HepG2 (cell line): ENCODE results near the gene UBL5. TPM values are rescaled to one million over a fixed set of nuclear protein-coding genes. Genes with fewer than 3 reads are reported as not detected.

ENCODE experiments used
- ATAC-seq: fragments of 200-7000 bp; cut with Tn5 transposase; 3 replicates; pipeline ENCODE4 v1.9.1; 2020; ENCODE audit warnings: mild to moderate bottlenecking, moderate library complexity
- BruUV-seq: library from RNA; stranded (reverse); fragments of 400-500 nt; replicated peaks from 2 replicates; lab custom pipeline; 2021; lab: Mats Ljungman, UMichigan
- CTCF ChIA-PET: fragments of 300-600 bp; formaldehyde crosslinking; extraction: SDS; loops from one replicate; lab custom pipeline; 2021; ENCODE audit warnings: low total read pairs, inconsistent platforms, low intra/inter-chr PET ratio; lab: Yijun Ruan, JAX
- POLR2A ChIA-PET: fragments of 350-600 bp; sonication (Branson Sonifier 250); formaldehyde crosslinking; loops from one replicate; lab custom pipeline; 2020; ENCODE audit warnings: antibody characterized with exemption, inconsistent platforms; lab: Yijun Ruan, JAX
- DNase-seq: peaks from one replicate; pipeline ENCODE4 v3.0.0-alpha.2; 2015; ENCODE audit warnings: low spot score
- FAIRE-seq: peaks from 3 replicates; lab custom pipeline; 2011; peaks lifted over from hg19 to GRCh38; lab: Jason Lieb, UNC
- H2AFZ ChIP-seq: one replicate; pipeline ENCODE4 v1.6.1; 2011; ENCODE audit warnings: low read length, inconsistent platforms
- H3K27ac ChIP-seq: fragments of 300-600 bp; 3 replicates; pipeline ENCODE4 v1.8.0; 2011; ENCODE audit warnings: mixed run types, mild to moderate bottlenecking, mixed read lengths, low read length, inconsistent platforms; ENCODE audit not compliant: insufficient read depth; ENCODE audit errors: extremely low read length
- H3K27me3 ChIP-seq, 2 experiments: fragments of 200-600 bp in 1 of 2; 2 replicates in 1 of 2; 3 replicates in 1 of 2; pipeline versions ENCODE4 v1.6.0 to v1.8.0; 2011; ENCODE audit warnings: low read length in 2 of 2, mild to moderate bottlenecking in 2 of 2, moderate library complexity in 2 of 2, inconsistent platforms in 1 of 2; ENCODE audit not compliant: insufficient read depth in 2 of 2, control insufficient read depth in 1 of 2
- H3K36me3 ChIP-seq, 2 experiments: fragments of 200-600 bp in 1 of 2; replicated peaks in 1 of 2; 2 replicates in 1 of 2; 3 replicates in 1 of 2; pipeline versions ENCODE4 v1.5.1 to v1.8.0; 2011; ENCODE audit warnings: low read length in 2 of 2, inconsistent platforms in 1 of 2; ENCODE audit not compliant: insufficient read depth in 2 of 2, control insufficient read depth in 1 of 2
- H3K4me1 ChIP-seq: 2 replicates; pipeline ENCODE4 v1.5.1; 2012; ENCODE audit warnings: low read length, inconsistent platforms; ENCODE audit not compliant: insufficient read depth
- H3K4me2 ChIP-seq: 2 replicates; pipeline ENCODE4 v1.6.0; 2011; ENCODE audit warnings: low read depth, low read length, inconsistent platforms
- H3K4me3 ChIP-seq, 3 experiments: fragments of 200-600 bp in 1 of 3; sonication (generic), shearing (Covaris generic) in 1 of 3; replicated peaks in 1 of 3; 2 replicates each; pipeline ENCODE4 v1.5.1; 2011 to 2016; ENCODE audit warnings: low read length in 3 of 3, inconsistent platforms in 2 of 3, low read depth in 2 of 3, mild to moderate bottlenecking in 2 of 3, control low read depth in 1 of 3, mixed read lengths in 1 of 3; ENCODE audit not compliant: insufficient read depth in 1 of 3
- H3K79me2 ChIP-seq: one replicate; pipeline ENCODE4 v1.6.1; 2011; ENCODE audit warnings: low read length, inconsistent platforms; ENCODE audit not compliant: insufficient read depth
- H3K9ac ChIP-seq: 2 replicates; pipeline ENCODE4 v1.6.0; 2011; ENCODE audit warnings: mild to moderate bottlenecking, low read depth, low read length, inconsistent platforms; ENCODE audit not compliant: insufficient read depth
- H3K9me3 ChIP-seq: 2 replicates; pipeline ENCODE4 v1.5.1; 2012; ENCODE audit warnings: mild to moderate bottlenecking, low read length
- H4K20me1 ChIP-seq: 2 replicates; pipeline ENCODE4 v1.6.0; 2011; ENCODE audit warnings: inconsistent platforms, mild to moderate bottlenecking, low read length, moderate library complexity; ENCODE audit not compliant: insufficient read depth
- ARID3A ChIP-seq: IDR thresholded peaks from 2 replicates; pipeline ENCODE4 v1.6.1; 2012; ENCODE audit warnings: low read depth, low read length, improper control_type of control experiment
- HMGXB4 ChIP-seq, 2 experiments: sonication (generic) in 1 of 2; formaldehyde crosslinking in 1 of 2; IDR thresholded peaks; 2 replicates each; pipeline versions ENCODE4 v1.4.0 to v1.6.1; 2018 to 2020; ENCODE audit warnings: missing genetic modification reagents in 2 of 2, borderline replicate concordance in 1 of 2, low read depth in 1 of 2, mild to moderate bottlenecking in 1 of 2, missing biosample characterization in 1 of 2
- MAX ChIP-seq: IDR thresholded peaks from 2 replicates; pipeline ENCODE4 v1.6.1; 2012; ENCODE audit warnings: inconsistent platforms
- NFIB ChIP-seq: sonication (generic); formaldehyde crosslinking; IDR thresholded peaks from 2 replicates; pipeline ENCODE4 v1.9.0; 2021; ENCODE audit warnings: missing genetic modification reagents, mild to moderate bottlenecking, borderline replicate concordance
- NR2F2 ChIP-seq: IDR thresholded peaks from 2 replicates; pipeline ENCODE4 v1.6.1; 2012; ENCODE audit warnings: low read depth, inconsistent platforms, borderline replicate concordance
- RFX1 ChIP-seq: fragments of 450-650 bp; IDR thresholded peaks from 2 replicates; pipeline ENCODE4 v1.6.1; 2017
- RFX3 ChIP-seq: IDR thresholded peaks from 2 replicates; pipeline ENCODE4 v1.6.1; 2016; ENCODE audit warnings: missing biosample characterization, missing genetic modification reagents
- ZBTB46 ChIP-seq: sonication (generic); formaldehyde crosslinking; IDR thresholded peaks from 2 replicates; pipeline ENCODE4 v1.4.0; 2020; ENCODE audit warnings: mild to moderate bottlenecking, missing genetic modification reagents, borderline replicate concordance
- ZFP36 ChIP-seq: fragments of 150-350 bp; IDR thresholded peaks from 2 replicates; pipeline ENCODE4 v1.6.1; 2018; ENCODE audit warnings: borderline replicate concordance, low read length, low read depth; ENCODE audit not compliant: partially characterized antibody
- ZNF224 ChIP-seq: sonication (generic); formaldehyde crosslinking; IDR thresholded peaks from 2 replicates; pipeline ENCODE4 v1.5.0; 2020; ENCODE audit warnings: mild to moderate bottlenecking, missing genetic modification reagents
- ZNF33B ChIP-seq: sonication (generic); formaldehyde crosslinking; IDR thresholded peaks from 2 replicates; pipeline ENCODE4 v1.5.1; 2020; ENCODE audit warnings: mild to moderate bottlenecking, missing genetic modification reagents
- ZNF746 ChIP-seq: sonication (generic); formaldehyde crosslinking; IDR thresholded peaks from 2 replicates; pipeline ENCODE4 v1.8.0; 2022; ENCODE audit warnings: mild to moderate bottlenecking, missing genetic modification reagents
- WGBS: methylation state at CpG from one replicate; pipeline ENCODE4 v1.1.6; 2017; ENCODE audit warnings: low lambda C conversion rate; 5-methylcytosine and 5-hydroxymethylcytosine counted together
- in situ Hi-C: cut with HindIII; loops from 2 replicates; pipeline ENCODE4 v1.10.0; 2017; ENCODE audit warnings: low pct_unique_long_range_greater_than_20kb; ENCODE audit not compliant: extremely low pct_ligation_motif_present
- intact Hi-C: fragments of 100-400 bp; cut with micrococcal nuclease; formaldehyde crosslinking; loops from one replicate; pipeline ENCODE4 v1.10.0; 2022; ENCODE audit not compliant: unreplicated experiment
- polyA plus RNA-seq, 8 experiments: library from polyadenylated mRNA; depleted of rRNA in 3 of 8; stranded (reverse) in 7 of 8; unstranded in 1 of 8; fragments of >200 nt; fragmentation: Illumina TruSeq in 4 of 8; extraction: Trizol in 4 of 8; gene quantifications; 2 replicates each; pipeline versions ENCODE4 v1.2.1 to v1.2.3, GENCODE V29; 2011 to 2016; ENCODE audit warnings: low read depth in 4 of 8, missing spikeins in 1 of 8, mixed read lengths in 1 of 8; ENCODE audit not compliant: insufficient read depth in 1 of 8
- total RNA-seq, 5 experiments: library from RNA; depleted of rRNA; stranded (reverse); fragments of >200 nt; fragmentation: Illumina TruSeq; extraction: Trizol; gene quantifications; 2 replicates each; pipeline ENCODE4 v1.2.3, GENCODE V29; 2016; ENCODE audit warnings: low read depth in 1 of 5
- TF ChIP-seq, protein P1 (sequence below): IDR thresholded peaks from 2 replicates; pipeline ENCODE4 v1.6.1; 2016; ENCODE audit warnings: low read depth, borderline replicate concordance
- TF ChIP-seq, protein P2 (sequence below): sonication (generic); formaldehyde crosslinking; IDR thresholded peaks from 2 replicates; pipeline ENCODE4 v1.5.0; 2020; ENCODE audit warnings: mild to moderate bottlenecking, missing genetic modification reagents, moderate library complexity

Gene UBL5
- total and polyA plus RNA-seq, 2 of the 13 experiments (the other 11 are each of a cell fraction or from before 2014, with no cell fraction given): 373 to 487 TPM

DNA sequence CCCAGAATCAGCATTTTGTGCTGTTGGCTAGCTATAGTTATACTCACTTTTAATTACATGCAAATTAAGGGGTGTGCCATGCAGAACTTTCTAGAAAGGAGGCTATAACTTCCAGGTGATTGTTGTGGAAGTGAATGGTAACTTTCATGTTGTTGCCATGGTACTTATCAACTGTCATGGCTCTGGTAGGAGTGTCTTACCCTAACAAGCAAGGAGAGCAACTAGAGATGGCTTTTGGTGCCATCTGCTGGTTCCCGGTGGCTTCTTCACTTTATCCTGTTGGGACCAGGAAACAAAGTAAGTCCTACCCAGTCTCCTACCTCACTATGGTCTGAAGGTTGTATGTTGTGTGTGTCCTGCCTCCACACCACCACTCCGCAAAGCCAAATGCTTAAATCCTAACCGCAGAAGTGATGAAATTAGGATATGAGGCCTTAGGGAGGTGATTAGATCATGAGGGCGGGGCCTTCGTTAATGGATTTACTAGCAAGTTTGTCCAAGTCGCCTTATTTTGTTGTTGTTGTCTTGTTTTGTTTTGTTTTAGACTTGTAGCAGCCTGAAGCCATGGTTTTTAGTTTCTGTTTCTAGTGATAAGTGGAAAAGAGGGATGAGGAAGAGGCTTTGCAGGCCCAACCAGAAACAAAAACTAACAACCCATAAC is 31.5 kb upstream of the UBL5 start:
- 53% methylated on average over 6 of the region's 6 CpGs for WGBS
- no peak for TF ChIP-seq ZNF224 (CRISPR knock-in tag)
- TF ChIP-seq ZNF746 (CRISPR knock-in tag): no peak
- no peak for TF ChIP-seq MAX
- peak; percentile 56; the same call in 1 of the 2 replicates for TF ChIP-seq RFX1
- no peak for TF ChIP-seq ZFP36
- no peak for TF ChIP-seq ZNF33B (CRISPR knock-in tag)
- peak; percentile 96 for TF ChIP-seq ARID3A
- no peak for TF ChIP-seq NR2F2
- 0 out of 4 replicates have a peak, but pooled peaks of 1 of the 2 experiments have one; percentile 39 for TF ChIP-seq HMGXB4 (CRISPR knock-in tag; IDR thresholded peaks at IDR 0.05; ENCODE audit: borderline replicate concordance in 1 of 2, low read depth in 1 of 2)
- no peak for TF ChIP-seq ZBTB46
- no peak for TF ChIP-seq NFIB (CRISPR knock-in tag)
- TF ChIP-seq, protein P1, sequence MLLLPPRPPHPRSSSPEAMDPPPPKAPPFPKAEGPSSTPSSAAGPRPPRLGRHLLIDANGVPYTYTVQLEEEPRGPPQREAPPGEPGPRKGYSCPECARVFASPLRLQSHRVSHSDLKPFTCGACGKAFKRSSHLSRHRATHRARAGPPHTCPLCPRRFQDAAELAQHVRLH (CRISPR knock-in tag): peak; percentile 57; the same call in 1 of the 2 replicates
- TF ChIP-seq, protein P2, sequence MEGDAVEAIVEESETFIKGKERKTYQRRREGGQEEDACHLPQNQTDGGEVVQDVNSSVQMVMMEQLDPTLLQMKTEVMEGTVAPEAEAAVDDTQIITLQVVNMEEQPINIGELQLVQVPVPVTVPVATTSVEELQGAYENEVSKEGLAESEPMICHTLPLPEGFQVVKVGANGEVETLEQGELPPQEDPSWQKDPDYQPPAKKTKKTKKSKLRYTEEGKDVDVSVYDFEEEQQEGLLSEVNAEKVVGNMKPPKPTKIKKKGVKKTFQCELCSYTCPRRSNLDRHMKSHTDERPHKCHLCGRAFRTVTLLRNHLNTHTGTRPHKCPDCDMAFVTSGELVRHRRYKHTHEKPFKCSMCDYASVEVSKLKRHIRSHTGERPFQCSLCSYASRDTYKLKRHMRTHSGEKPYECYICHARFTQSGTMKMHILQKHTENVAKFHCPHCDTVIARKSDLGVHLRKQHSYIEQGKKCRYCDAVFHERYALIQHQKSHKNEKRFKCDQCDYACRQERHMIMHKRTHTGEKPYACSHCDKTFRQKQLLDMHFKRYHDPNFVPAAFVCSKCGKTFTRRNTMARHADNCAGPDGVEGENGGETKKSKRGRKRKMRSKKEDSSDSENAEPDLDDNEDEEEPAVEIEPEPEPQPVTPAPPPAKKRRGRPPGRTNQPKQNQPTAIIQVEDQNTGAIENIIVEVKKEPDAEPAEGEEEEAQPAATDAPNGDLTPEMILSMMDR (CRISPR knock-in tag): peak; percentile 92
- TF ChIP-seq RFX3: peak; percentile 70

More for the DNA sequence above, 31.5 kb upstream of the UBL5 start:
- no peak overlapping the region for H3K9ac ChIP-seq
- H3K4me1 ChIP-seq: 0 out of 2 replicates have a peak, but pooled peaks cover under 1% of the 10 kb centered on the region
- no peaks in the 10 kb centered on the region for H4K20me1 ChIP-seq
- H2AFZ ChIP-seq: no peak overlapping the region
- POLR2A ChIA-PET: no interaction called here
- in situ Hi-C loops (loop anchor here (5.0 to 25.0 kb wide), 2 partner anchors 484 to 659 kb away; partner anchors contain the start of genes OR7G3 and ZNF317), intact Hi-C loops (loop anchor here (2.0 to 10.0 kb wide), 2 partner anchors 209 to 481 kb away; no protein-coding TSS in a partner anchor)
- H3K79me2 ChIP-seq: no peaks in the 10 kb centered on the region
- no peaks in the 10 kb centered on the region for H3K36me3 ChIP-seq
- CTCF ChIA-PET: interaction anchor here (1.3 to 2.7 kb wide), 3 partner anchors 171 to 590 kb away, joined by 5 to 50 read pairs (median 15); no protein-coding TSS in a partner anchor
- no peak overlapping the region for H3K27ac ChIP-seq
- no peaks in the 10 kb centered on the region for H3K27me3 ChIP-seq
- no peaks in the 10 kb centered on the region for H3K9me3 ChIP-seq
- ATAC-seq (peak; percentile 71), DNase-seq (peak; percentile 86), FAIRE-seq (peak; percentile 96)
- H3K4me3 ChIP-seq: no peak overlapping the region
- no peak overlapping the region for H3K4me2 ChIP-seq
- BruUV-seq: no TSS peak
